Measurements from ENCODE around the gene PGBD1. TPM values are rescaled to one million over a fixed set of nuclear protein-coding genes. Genes with fewer than 3 reads are reported as not detected.
A peak's percentile ranks its signal among the peaks of the same experiment; 100 is the strongest.

Gene PGBD1
- total and polyA plus RNA-seq, 12 donors: 1.1 to 7.9 (median 3.2) TPM

GRCh38 chr6:28336284-28337120, 55.1 kb downstream of the PGBD1 start:
- H3K4me1 ChIP-seq (replicated peaks in 1 of 2): peaks cover 3 to 9% of the 10 kb centered on the region in 2 donors
- 11 to 12% (median 12%) methylated on average over 23 to 24 of the region's 24 CpGs for WGBS, 4 donors
- no peaks in the 10 kb centered on the region for H3K9me3 ChIP-seq (replicated peaks in 1 of 3)
- H3K36me3 ChIP-seq (replicated peaks in 1 of 2): no peaks in the 10 kb centered on the region
- peak overlapping the region; percentile 91 to 99 (median 97) for H3K27ac ChIP-seq
- DNase-seq: peak; percentile 29 to 58 (median 32)
- intact Hi-C loops (cut with DNase I): no loop called here
- TF ChIP-seq CTCF (IDR thresholded peaks at IDR 0.05) (no peak), POLR2A (IDR thresholded peaks at IDR 0.05) (no peak)
- H3K4me3 ChIP-seq: peak overlapping the region; percentile 46 to 79 (median 62)
- no peaks in the 10 kb centered on the region for H3K27me3 ChIP-seq

- intact Hi-C loops (cut with DNase I): no loop called here
- no peaks in the 10 kb centered on the region for H3K27me3 ChIP-seq
- peak overlapping the region in 1 of 4 donors; percentile 66 for H3K4me3 ChIP-seq
- no peaks in the 10 kb centered on the region for H3K36me3 ChIP-seq (replicated peaks in 1 of 2)
- peaks cover 3 to 9% of the 10 kb centered on the region in 2 donors for H3K4me1 ChIP-seq (replicated peaks in 1 of 2)
- no peak overlapping the region for H3K27ac ChIP-seq
- H3K9me3 ChIP-seq (replicated peaks in 1 of 3): no peaks in the 10 kb centered on the region
- TF ChIP-seq POLR2A (IDR thresholded peaks at IDR 0.05) (no peak), CTCF (IDR thresholded peaks at IDR 0.05) (no peak)
- no peak for DNase-seq
Observed at GRCh38 chr6:28337121-28337520, 55.7 kb downstream of the PGBD1 start.

GRCh38 chr6:28340310-28341095, 59.1 kb downstream of the PGBD1 start:
- Histone ChIP-seq H3K27me3 (no peaks in the 10 kb centered on the region), H3K9me3 (replicated peaks in 1 of 3) (no peaks in the 10 kb centered on the region), H3K4me3 (no peak overlapping the region), H3K27ac (no peak overlapping the region), H3K36me3 (replicated peaks in 1 of 2) (no peaks in the 10 kb centered on the region), H3K4me1 (replicated peaks in 1 of 2) (peaks cover 0 to 5% of the 10 kb centered on the region in 2 donors)
- WGBS, 4 donors: 62 to 87% (median 81%) methylated on average over 1 of the region's 1 CpG
- no peak for DNase-seq
- intact Hi-C loops (cut with DNase I): no loop called here
- no peak for TF ChIP-seq CTCF (IDR thresholded peaks at IDR 0.05)
- no peak for TF ChIP-seq POLR2A (IDR thresholded peaks at IDR 0.05)

GRCh38 chr6:28343898-28344677, 62.7 kb downstream of the PGBD1 start:
- Histone ChIP-seq H3K36me3 (replicated peaks in 1 of 2) (no peaks in the 10 kb centered on the region), H3K9me3 (replicated peaks in 1 of 3) (no peaks in the 10 kb centered on the region), H3K27me3 (no peaks in the 10 kb centered on the region), H3K4me1 (replicated peaks in 1 of 2) (no peaks in the 10 kb centered on the region), H3K27ac (no peak overlapping the region), H3K4me3 (no peak overlapping the region)
- intact Hi-C loops (cut with DNase I): no loop called here
- WGBS, 4 donors: 31 to 52% (median 49%) methylated on average over 1 of the region's 1 CpG
- no peak for DNase-seq
- TF ChIP-seq POLR2A (IDR thresholded peaks at IDR 0.05) (no peak), CTCF (IDR thresholded peaks at IDR 0.05) (no peak)
